ACHN (cell line): Measurements from ENCODE around the gene TRMT112.

Source experiments
- DNase-seq: peaks from one replicate; pipeline ENCODE4 v3.0.0-alpha.2; 2015
- in situ Hi-C: cut with HindIII; loops from 2 replicates; pipeline ENCODE4 v1.10.0; 2017; ENCODE audit warnings: low sequenced_read_pairs, low pct_ligation_motif_present, low pct_unique_long_range_greater_than_20kb

Gene TRMT112

DNA sequence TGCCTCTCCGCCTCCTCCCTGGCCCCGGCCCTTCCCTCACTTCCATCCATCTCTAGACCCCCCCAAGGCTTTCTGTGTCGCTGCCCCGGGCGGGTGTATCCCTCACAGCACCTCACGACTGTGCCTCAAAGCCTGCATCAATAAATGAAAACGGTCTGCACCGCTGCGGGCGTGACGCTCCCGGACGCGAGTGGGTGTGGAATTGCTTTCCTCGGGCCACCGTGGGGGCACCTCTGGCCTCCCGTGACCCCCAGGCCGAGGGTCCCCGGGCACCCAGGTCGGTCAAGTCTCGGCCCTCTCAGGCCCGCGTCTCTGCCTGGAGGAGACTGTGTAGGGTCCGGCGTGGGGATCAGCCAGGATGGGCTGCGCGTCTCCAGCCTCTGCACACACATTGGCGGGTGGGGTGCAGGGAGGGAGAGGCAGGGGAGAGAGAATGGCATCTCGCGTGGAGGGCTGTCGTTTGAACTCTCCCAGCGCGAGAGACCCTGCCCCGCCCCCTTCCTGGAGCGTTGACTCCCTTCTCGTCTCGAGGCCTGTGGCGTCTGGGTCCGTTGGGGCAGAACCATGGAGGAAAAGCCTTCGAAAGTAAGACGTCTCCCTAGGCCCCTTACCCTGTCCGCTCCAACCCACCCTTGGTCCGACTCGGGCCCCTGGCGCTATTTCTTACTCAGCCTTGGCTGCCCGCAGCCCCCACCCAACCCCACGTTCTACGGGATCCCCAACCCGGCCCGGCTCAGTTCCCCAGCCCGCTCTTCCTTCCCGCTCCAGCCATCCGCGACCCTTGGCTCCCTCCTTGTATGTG lies 17.3 kb downstream of the TRMT112 start, which contains the start of gene CATSPERZ:
Gene CATSPERZ, plus strand, starts transcription at position 512 of the 802 bp plus-strand sequence. Its CDS starts 53 bp downstream, at position 565.
- in situ Hi-C loops: no loop called here
- DNase-seq: no peak

- in situ Hi-C loops: no loop called here
- DNase-seq: peak; percentile 9
Measured at GRCh38 chr11:64298966-64299846, 18.2 kb downstream of the TRMT112 start.

- no peak for DNase-seq
- in situ Hi-C loops: no loop called here
Measured at GRCh38 chr11:64297699-64298358, 19.5 kb downstream of the TRMT112 start.

DNA sequence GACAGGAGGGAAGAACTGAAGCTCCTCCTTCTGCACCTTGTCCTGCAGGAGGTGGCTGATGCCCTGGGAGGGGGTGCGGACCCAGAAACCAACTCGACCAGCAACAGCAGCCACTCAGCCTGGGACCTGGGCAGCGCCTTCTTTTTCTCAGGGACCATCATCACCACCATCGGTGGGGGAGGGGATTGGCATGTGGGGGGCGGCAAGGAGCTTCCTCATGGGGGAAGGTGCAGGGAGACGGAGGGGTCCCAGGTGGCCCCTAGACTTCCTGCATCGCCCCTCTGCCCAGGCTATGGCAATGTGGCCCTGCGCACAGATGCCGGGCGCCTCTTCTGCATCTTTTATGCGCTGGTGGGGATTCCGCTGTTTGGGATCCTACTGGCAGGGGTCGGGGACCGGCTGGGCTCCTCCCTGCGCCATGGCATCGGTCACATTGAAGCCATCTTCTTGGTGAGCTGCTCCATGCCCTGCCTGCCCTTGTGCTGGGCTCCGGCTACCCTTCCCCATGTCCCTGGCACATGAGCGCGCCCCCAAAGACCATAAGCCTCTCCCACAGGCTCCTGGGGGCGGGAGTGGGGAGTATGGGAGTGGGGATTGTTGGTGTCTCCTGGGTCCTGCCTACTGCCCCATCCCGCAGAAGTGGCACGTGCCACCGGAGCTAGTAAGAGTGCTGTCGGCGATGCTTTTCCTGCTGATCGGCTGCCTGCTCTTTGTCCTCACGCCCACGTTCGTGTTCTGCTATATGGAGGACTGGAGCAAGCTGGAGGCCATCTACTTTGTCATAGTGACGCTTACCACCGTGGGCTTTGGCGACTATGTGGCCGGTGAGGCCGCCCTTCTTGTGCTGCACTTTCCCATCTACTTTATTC lies 20.3 kb downstream of the TRMT112 start:
- in situ Hi-C loops: no loop called here
- no peak for DNase-seq

- in situ Hi-C loops: no loop called here
Measured at GRCh38 chr11:64296236-64296635, 21.1 kb downstream of the TRMT112 start.

GRCh38 chr11:64295760-64296159 lies 21.6 kb downstream of the TRMT112 start:
- in situ Hi-C loops: no loop called here
- DNase-seq: no peak

More at GRCh38 chr11:64296236-64296635, 21.1 kb downstream of the TRMT112 start:
- no peak for DNase-seq

DNA sequence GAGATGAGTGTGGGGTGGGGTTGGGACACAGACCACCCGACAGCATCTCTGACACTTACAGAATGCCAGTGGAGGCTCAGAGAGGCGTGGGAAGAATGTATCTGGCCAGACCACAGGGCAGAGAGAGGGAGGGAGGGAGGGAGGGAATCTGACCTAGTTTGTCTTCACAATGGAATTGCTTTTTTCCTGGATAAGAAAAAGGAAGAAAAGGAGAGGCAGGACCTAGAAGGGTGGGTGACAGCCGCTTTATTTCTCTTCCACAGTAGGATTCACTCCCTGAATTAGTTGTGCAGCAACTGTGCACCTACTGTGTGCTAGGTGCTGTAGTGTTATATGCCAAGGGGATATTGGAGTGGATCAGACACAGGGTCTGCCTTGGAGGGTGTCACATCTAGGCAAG lies 22.6 kb downstream of the TRMT112 start:
- in situ Hi-C loops: no loop called here
- no peak for DNase-seq

- in situ Hi-C loops: no loop called here
- DNase-seq: no peak
Measured at GRCh38 chr11:64292460-64293254, 24.7 kb downstream of the TRMT112 start.

DNA sequence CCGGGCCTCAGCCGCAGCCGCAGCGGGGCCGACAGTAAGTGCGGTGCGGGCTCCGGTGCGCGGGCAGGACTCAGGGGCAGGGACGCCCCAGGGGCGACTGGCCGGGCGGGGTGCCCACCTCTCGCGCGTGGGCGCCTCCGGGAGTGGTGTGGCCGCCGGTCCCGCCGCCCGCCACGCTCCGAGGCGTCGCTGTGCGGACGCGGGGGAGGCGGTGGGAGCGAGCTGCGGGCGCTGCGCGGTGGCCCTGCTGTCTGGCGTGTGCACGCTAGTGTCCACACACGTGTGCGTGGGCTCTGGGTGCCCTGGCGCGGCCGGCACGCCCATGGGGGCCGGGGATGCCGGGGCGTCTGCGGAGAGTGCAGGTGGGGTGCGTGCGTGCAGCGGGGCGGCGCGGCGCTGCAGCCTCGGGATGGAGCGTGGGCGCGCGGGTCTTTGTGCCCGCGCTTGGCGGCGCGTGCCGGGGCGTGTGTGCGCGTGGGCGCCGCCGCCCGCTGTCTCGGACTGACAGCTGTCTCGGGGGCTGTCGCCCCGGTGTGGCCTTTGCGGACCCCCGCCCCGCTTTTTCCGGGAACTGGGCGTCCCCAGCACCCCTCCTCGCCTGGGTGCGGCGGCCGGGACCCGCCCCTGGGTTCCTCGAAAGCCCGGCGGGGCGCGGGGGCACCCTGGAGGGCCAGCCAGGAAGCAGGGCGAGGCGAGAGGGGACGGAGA lies 25.5 kb downstream of the TRMT112 start:
- DNase-seq: no peak
- in situ Hi-C loops: no loop called here

DNA sequence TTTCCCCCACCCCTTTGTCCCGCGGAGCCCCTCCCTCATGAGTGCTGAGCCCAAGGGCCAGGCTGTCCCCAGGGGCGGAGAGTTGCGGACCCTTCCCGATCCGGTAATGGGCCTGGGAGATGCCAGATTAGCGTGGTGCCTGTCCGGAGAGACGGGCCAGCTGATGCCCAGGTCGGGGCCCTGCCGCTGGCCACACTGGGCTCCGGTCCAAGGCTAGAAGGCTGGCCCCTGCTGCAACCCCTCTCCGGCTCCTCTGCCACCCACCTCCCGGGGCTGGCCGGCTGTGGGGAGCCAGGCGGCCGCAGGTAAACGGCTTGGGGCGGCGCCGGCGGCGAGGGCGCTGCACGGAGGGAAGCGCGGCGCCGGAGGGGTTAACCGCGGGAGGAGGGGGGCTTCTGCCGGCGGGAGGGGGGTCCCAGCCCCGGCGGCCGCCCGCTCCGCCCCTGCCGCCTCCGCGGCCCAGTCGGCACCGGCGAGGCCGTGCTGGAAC lies 26.1 kb downstream of the TRMT112 start, which contains the start of gene KCNK4:
Gene KCNK4, plus strand, starts transcription at position 41 of the 490 bp plus-strand sequence. CDS start 1,717 bp downstream, outside the sequence.
- in situ Hi-C loops: no loop called here
- no peak for DNase-seq

DNA sequence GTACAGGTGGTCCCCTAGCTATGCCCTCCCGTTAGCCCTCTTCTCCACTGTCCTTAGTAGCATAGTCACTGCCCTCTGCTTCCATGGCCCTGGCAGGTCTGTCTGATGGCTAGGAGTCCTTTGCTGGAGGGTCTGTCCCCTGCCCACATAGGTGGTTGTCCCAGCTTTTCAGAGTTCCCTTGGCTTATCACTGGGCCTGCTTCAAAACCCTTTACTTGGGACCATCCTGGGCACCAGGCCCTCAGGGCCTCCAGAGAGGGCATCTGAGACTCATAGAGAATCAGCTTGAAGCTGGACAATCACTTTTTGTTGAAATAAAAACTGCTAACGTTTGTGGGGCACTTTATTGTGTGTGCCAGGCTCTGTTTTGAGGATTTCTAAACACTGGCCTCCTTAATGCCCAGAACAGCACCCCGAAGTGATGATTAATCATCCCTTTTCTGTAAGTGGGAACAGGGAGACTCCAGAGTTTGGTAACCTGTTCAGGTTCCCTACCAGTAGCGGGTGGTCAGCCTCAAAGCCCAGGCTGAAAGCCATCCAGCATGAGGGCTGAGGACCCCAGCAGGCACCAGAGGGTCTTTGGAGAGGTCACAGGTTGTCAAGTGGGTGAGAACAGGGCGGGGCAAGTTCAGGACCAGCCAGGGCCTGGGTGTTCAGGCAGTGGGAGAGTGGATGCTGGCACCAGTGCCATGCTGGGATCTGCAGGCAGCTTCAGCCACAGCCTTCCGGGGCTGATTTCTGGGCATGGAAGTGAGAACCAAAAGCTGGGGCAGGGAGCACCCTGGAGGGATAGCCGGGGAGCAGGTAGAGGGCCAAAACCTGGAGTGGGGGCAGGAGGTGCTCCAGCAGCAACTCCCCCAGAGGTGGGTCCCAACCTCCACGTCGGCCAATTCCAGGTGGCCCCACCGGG lies 26.8 kb downstream of the TRMT112 start:
- in situ Hi-C loops: no loop called here
- DNase-seq: no peak

DNA sequence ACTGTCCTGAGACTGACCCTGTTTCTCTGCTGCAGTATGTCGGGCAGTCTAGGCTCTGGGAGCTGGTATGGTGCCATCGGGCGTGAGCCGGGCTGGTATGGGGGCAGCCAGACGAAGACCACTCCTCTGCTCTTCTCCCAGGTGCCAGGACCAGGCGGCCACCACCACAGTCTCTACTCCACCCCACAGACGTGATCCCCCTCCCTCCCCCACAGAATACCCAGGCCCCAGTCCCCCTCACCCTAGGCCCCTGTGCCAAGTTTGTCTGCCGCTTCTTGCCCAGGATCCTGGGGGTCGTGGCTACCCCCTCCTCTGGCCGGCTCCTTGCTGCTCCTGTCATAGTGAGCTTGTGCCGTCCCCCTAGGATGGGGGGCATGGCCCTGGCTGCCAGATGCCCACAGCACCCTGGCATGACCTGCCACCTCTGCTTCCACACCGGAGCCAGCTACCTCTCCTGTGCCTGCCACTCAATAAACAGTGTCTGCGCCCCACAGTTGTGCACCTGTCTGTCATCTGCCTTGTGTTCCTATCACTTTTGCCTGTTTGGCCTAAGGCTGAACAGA lies 28.3 kb downstream of the TRMT112 start:
- in situ Hi-C loops: no loop called here
- DNase-seq: no peak

- in situ Hi-C loops: no loop called here
- no peak for DNase-seq
Measured at GRCh38 chr11:64288353-64288750, 29.0 kb downstream of the TRMT112 start.

GRCh38 chr11:64287676-64288352 lies 29.5 kb downstream of the TRMT112 start:
- DNase-seq: no peak
- in situ Hi-C loops: no loop called here

DNA sequence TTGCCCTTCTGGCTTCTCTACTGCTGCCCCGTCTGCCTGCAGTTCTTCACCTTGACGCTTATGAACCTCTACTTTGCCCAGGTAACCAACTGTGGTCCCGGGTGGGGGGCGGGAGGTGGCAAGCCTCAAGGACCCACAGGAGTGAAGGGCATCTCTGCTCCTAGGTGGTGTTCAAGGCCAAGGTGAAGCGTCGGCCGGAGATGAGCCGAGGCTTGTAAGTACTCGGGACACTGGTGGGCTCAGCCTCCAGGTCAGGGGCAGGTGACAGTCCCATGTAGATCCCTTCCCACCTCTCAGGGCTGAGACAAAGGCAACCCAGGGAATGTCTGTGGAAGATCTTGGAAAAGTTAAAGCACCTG lies 30.6 kb downstream of the TRMT112 start:
- DNase-seq: no peak

More for the DNA sequence above, 30.6 kb downstream of the TRMT112 start:
- in situ Hi-C loops: no loop called here
